COLO829 (cell line): ENCODE results near the gene COL25A1.

Experiments
- DNase-seq: peaks from one replicate; pipeline ENCODE4 v3.0.0; 2012; ENCODE audit warnings: low spot score

The COL25A1 gene

DNA sequence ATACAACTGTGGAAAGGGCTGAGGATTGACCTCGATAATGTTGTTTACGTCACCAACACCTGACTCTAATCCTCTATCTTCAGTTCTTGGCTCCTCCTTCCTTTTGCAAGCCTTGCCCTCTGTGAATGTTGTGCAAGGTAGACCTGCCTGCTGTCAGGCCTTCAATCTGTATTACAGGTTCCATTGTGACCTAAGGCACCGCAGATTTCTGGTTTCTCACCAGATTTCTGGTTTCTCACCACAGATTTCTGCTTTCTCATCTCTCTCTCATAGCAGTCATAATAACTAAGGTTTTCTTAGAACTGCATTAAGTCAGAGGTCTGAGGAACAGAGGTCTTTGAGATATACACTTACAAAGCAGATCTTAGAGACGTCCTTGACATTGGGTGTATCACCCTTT, 488.1 kb downstream of the COL25A1 start:
- DNase-seq = no peak

DNA sequence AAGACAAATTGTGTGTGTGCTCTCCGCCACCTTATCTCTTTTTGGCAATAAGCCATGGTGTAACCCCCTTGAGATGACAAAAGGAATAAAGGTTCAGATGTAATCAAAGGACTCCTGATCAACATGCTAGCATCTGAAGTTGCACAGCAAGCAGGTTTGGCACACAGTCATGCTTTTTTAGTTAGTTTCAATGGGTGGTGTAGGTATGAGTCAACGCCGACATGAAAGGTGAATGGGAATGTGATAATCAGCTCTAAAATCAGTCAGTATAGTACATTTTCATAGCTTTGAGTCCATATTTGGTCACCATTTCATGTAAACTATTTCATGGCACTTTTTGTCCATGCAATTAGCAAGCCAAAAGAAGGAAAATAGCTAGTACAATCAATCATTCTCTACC, 489.2 kb downstream of the COL25A1 start:
- no peak for DNase-seq

DNA sequence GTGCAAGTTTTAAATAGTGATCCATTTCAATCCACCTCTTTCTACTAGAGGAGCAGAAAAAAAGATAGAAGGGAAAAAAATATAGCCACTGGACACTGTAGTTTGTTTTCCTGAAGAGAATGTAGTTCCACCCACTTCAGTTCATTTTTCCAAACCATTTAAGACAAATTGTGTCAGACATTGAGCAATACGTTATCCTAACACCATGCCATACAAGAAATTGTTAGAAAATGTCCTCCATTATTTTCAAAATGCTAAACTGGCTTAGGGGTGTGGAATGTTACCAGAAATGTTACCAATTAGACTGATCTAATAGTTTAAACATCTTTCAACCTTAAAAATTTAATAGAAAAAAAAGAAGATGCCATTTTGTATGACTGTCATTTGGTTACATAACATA, 491.0 kb downstream of the COL25A1 start:
- no peak for DNase-seq

DNA sequence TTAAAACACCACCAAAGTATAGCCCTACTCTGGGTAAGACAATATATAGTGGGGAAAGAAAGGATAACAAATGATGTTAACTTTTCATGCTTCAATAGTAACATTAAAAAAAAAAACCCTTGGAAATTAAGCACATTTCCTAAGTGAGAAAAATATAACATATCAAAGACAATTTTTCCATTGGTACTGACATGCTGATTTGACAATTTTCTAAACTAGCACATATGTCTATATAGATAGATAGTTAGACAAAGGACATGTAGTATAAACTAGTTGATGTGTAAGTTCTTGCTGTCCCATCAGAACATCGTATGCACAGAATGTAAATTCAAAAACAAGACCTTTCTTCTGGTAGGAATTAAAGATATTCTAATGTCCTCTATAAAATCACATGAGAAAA, 492.4 kb downstream of the COL25A1 start:
- no peak for DNase-seq

DNA sequence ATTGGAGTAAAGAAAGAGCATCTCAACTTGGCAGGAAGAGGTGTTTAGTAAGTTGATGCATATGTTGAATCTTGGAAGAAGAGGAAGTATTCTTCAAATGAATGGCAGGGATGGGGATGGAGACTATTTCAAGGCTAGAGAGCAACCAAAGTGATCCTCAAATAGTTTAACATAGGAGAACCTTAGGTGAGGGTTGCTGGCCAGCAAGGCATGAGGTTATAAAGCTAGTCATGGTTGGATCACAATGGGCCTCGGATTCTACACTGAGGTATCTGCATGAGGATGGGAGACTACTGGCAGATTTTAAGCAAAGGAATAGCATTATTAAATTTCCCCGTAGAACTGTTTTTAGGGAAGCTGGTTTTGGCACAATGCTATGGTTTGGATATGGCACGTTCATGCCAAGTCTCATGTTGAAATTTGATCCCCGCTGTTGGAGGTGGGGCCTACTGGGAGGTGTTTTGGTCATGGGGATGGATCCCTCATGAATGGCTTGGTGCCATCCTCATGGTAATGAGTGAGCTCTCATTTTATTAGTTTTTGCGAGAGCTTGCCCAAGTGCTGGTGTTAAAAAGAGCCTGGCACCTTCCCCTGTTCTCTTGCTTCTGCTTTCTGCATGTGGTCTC, 497.7 kb downstream of the COL25A1 start:
- no peak for DNase-seq

DNA sequence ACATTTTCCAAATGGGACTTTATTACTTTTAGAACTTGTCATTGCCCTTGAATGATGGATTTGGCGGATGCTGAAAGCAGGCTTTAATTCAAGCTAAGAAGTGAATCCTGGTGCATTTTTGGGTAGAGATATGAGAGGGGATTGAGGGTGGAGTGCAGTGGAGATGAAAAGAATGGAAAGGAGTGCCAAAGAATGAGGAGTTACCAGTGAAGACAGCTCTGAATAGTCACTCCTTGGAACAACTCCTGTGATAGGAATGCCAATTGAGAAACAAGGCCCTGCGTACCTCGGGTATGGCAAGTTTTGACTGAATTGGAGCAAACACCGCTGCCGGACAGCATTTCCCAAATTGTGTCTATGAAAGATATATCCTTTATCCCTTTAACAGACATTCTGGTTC, 503.2 kb downstream of the COL25A1 start:
- no peak for DNase-seq

DNA sequence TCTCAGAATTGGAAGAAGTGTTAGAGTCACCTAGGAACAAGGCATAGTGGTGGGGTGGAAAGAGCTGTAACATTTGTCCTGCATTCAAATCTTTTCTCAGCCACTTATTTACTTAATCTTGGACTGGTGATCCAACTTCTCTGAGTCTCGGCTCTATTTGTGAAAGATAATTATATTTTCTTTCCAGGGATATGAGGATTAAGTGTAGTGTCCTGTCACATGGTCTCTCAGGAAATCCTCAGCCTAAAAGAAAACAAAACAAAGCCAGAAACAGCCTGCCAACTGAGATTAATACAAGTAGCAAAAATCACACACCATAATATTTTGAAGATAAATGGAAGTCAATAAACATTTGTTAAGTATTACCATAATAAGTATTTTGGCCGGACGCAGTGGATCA, 506.3 kb downstream of the COL25A1 start:
- DNase-seq = no peak

DNA sequence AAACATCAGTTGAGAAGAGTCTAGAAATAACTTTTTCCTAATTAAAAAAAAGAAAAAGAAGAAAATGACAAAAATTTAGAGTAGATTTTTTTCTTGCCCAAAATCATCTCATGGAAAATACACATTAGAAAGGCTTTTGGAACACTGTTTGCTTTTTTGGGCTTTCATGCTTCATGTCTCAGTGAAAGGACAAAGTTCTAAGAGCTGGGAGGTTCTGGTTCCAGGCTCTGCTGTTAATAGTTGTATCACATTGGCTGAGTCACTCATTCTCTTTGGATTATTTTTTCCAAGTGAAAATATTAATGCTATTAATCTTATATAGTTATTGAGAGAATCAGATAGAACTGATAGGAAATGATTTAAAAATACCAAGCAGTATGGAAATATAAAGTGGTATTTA, 506.7 kb downstream of the COL25A1 start:
- no peak for DNase-seq

DNA sequence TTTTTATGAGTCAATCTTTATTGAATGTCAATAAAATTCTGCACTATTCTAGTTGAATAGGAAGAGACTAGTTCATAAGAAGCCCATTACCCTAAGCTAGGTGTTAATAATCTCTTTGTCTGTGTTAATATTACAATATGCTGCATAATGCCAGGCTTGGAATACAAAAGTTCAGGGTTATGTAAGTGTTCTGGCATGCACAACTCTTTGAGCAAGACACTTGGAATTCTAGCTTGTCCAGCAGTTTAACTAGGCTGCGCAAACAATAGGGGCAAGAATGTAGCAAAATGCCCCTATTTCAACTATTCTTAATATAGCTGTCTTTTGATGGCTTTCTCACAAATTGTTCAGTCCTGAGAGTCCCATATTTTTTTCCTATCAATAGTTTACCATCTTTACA, 508.3 kb downstream of the COL25A1 start:
- no peak for DNase-seq

DNA sequence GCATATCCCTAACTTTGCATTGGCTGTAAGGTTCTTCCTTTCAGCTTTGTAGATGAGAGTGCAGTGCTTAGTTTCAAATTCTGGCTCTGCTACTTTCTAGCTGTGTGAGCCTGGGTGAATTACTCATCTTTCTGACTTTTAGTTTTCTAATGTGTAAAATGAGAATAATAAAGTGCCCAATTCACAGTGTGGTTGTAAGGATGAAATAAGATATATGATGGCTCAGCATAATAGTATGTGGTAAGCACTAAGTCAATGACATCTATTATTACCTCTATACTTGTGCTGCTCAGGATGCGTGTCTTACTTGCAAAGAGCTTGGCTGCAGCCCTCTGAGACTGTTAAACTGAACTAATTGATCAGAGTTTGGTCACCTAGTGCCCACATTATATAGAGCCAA, 509.0 kb downstream of the COL25A1 start:
- DNase-seq = peak; percentile 16

DNA sequence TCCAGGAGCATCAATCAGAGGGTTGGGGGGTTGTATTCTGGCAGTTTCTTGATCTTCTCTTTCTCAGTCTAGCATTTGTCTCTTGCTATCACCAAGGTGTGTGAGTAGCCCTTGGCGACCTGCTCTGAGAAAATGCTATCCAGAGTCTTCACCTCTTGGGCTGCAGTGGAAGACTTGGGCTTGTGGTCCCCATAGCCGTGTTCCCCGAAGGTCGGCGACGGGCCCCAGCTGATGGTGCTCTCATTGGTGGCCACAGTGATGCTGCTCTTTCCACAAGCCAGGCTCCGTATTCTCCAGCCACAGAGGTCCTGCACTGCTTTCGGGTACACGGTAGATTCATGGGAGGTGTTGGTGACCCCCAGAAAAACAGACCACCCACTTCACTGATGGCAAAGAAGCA, 513.7 kb downstream of the COL25A1 start:
- DNase-seq = no peak

DNA sequence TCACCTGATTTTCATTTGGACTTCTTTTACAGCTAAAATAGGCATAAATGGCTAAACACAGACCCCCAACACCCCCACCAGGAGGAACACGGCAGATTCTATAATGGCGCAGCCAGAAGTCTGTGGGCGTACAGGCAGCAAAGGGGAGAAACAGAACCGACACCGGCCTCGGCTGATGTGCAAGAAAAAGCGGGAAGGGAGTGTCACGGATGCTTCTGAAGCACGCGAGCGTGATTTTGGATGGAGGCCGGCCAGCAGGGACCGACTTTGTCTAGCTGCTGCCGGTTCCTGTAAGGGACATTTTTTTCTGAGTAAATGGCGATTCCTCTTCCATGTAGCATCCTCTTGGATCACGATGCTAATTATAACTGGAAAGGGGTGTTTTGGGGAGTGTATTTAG, 514.7 kb downstream of the COL25A1 start:
- DNase-seq = no peak

DNA sequence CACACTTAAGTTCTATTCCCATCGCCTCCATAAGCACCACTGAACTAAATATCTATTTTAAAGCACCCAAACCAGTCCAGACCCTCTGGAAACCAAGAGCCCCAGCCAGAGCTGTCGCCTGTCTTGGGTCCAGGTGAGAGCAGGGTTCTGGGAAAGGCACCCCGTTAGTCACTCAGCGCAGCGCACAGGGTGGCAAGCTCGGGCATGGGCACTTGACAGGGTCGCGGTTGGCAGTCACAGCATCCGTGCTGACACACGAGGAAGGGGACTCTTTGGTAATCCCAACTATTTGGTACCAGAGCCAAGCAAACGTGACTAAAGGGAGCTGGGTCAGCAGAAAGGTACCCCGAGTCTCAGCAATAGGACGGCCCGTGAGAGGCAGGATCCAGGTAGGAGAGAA, 515.4 kb downstream of the COL25A1 start:
- DNase-seq = no peak

DNA sequence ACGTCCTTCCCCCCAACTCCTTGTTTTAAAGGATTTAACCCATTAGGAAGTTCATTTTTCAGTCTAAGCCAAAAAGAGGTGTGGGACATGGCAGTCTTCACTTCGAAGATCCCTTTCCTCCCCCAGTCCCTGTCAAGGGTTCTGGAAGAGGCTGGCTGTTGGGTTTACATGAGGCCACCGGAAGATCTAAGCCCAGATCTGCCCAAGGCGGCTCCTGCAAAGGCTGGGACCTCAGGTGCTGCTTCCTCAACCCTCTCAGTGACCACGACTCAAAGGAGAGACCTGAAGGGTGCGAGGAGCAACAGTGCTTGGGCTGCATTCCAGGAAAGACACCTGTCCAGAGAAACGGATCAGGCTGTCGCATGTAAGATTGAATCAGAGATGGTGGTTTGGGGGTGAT, 516.1 kb downstream of the COL25A1 start:
- no peak for DNase-seq

DNA sequence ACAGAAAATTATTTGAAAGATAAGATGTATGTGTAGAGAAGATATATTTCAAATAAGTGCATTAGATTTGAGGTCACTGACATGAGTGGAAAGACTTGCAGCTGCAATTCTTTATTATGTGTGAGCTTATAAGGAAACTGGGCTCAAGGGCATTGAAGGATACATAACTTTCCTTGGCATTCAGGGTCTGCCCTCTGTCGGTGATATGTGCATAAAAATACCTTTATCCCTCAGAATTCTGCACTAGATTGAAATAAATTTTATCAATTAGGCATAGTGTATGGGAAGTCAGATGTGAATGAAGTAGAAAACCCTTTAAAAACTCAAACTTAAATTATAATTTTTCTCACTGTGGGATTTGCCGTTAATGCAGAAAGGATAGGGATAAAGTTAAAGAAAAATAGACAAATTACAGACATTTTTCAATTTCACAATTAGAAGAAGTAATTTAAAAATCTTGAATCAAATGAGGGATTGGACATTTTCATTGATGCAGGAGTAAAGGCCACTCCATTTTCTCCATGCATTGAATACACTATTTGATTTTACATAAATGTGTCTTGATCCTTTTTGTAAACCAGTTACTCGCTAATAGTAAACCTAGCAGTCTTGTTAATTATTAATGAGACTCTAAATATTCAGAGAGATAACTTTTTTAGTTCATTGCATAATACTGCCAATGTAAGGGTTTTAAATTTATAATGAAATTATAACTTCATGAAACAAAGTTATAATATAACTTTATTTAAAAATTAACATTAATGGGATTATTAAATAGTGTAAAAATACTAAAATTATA, 518.6 kb downstream of the COL25A1 start:
- DNase-seq = peak; percentile 50

DNA sequence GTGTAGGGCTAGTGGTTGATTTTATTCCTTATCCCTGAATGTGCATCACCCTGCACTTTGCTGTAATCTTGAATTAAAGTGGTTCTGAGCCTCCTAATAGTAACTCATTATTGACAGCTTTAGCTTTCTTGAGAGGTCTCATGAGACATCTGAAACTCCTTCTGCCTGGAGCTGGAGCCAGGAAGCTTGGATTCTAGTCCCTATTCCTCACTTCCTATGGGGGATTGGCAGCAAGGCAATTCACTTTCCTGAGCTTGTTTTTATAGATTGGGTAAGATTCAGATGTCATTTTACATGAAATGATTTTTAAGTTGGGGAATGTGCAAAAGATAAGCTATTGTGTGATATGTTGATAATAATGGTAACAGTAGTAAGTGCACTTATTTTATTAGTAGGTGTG, 522.5 kb downstream of the COL25A1 start:
- DNase-seq = no peak

DNA sequence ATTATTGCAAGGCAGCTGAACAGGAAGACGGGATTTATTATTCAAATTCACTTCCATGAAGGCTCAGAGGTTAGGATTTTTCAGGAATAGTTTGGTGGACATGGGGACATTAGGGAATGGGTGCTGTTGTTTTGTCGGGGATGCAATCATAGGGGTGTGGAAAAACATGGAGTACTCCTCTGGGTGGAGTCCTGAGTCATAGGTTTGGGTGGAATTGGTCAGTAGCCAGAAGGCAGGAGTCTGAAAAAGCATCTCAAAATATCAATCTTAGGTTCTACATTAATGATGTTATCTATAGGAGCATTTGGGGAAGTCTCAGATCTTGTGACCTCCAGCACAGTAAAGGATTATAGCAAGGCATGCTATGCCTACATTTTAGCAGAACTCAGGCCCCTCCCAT, 525.1 kb downstream of the COL25A1 start:
- DNase-seq = no peak

DNA sequence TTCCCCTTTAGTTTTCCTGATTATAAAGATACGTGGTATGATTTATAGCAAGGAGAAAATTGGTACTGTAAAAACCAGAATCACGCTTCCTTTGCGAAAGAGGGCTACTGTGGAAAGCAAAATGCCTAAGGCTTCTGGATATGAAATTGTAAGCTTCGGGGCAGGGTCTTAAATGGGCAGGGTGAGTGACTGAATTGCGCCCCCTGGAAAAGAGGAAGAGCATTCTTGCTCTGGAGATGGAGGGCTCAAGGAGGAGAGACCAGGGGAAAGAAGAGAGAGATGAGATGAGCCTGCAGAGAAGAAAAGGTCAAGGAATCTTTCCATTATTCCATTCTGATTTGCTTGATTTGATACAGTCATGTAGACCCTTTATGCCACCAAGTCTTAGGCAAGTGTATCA, 526.5 kb downstream of the COL25A1 start:
- no peak for DNase-seq

DNA sequence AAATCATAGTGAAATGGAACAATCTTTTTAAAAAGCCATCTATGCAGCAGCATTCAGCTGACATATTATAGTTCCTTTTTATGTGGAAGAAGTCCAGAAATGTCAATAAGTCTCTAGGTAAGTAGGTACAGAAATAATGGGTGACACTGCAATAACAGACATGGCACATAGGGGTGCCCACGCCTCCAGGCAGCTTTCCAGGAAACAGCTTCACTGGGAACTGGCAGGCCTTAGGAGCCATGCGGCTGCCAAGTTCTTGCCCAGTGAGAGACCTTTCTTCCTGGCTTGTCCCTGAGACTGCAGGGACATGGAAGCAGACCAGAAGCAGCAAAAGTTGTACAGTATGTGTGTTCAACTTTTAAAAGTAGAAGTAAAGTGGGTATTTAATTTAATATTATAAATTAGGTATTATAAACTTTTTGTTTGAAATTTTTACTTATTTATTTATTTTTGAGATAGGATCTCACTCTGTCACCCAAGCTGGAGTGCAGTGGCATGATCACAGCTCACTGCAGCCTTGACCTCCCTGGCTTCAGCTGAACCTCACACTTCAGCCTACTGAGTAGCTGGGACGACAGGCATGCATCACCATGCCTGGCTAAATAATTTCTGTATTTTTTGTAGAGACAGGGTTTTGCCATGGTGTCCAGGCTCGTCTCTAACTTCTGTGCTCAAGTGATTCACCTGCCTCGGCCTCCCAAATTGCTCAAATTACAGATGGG, 527.5 kb downstream of the COL25A1 start:
- no peak for DNase-seq

DNA sequence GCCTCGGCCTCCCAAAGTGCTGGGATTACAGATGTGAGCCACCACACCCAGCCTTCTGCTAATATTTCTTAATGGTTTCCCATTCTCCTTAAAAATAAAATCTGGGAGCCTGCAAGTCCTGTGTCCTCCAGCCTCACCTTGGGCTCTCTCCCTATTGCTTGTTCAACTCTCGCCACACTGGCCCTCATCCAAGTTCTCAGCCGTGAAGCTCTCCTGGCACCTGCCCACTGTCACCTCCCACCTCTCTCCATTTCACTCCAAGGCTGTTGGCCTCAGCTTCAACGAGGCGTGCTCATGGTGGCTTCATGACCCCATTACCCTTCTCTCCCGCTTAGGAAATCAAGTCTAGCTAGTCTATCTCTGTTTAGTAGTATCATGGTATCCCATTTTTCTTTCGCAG, 530.1 kb downstream of the COL25A1 start:
- no peak for DNase-seq

DNA sequence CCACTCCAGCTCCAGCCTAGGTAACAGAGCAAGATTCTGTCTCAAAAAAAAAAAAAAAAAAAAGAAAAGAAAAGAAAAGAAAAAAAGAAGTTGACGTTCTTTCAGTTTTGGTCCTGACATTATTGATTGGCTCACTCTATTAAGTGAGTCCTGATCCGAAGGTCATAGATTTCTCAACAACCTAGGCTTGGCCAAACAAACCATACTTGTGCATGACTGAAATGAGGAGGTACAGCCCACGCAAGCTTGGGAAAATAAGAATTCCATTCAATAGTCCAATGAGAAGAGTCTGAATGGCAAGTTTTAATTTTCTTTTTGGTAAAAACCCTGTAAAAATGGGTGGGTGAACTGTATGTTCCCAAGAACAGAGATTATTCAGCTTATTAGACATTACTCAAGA, 536.4 kb downstream of the COL25A1 start:
- no peak for DNase-seq

DNA sequence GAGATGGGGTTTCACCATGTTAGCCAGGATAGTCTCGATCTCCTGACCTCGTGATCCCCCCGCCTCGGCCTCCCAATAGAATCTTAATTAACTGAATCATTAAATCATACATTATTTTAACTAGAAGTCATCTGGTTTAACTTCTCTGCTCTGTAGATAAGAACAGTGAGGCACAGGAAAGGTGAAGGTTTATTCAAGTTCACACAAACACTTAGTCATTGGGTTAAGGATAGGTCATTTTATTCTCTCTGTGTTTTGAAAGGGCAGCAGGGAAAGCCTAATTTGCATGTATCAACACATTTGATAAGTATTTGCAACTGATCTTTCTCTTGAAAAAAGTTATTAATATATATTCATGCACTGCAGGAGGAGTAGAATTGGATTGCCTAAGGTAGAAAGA, 538.5 kb downstream of the COL25A1 start:
- DNase-seq = no peak

DNA sequence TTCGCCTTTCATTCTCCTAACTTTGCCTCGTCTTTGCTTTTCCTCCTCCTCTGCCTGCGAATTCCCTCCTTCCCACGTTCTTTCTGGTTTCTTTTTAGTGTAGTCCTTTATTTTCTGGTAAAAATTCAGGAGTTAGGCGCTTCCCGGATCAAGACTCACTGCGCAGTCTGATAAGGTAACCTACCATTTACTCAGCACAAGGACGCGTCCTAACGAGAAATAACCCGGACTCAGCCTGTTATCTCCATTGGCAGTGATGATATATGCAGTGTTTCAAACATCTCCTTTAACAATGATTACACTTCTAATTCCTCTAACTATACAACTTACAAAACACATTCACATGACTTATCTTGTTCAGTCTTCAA, 539.2 kb downstream of the COL25A1 start:
- DNase-seq = no peak
